GM21723 (cell line): ENCODE measurements around the gene FRMPD2.
"Not testable (repeated sequence)": the region's sequence is repeated elsewhere in the genome, so short reads cannot be mapped to it uniquely, and the experiment has no call there.

Source experiments
- ATAC-seq: cut with Tn5 transposase; IDR thresholded peaks from one replicate; pipeline ENCODE4 v1.9.1; 2021; ENCODE audit warnings: mild to moderate bottlenecking, moderate library complexity; ENCODE audit not compliant: unreplicated experiment

The FRMPD2 gene

GRCh38 chr10:48233559-48234005 lies 40.9 kb downstream of the FRMPD2 start:
- no peak for ATAC-seq

GRCh38 chr10:48232717-48233447 lies 41.6 kb downstream of the FRMPD2 start:
- no peak for ATAC-seq

- peak; percentile 86 for ATAC-seq
Measured at GRCh38 chr10:48231699-48232315, 42.7 kb downstream of the FRMPD2 start.

GRCh38 chr10:48231178-48231577 lies 43.3 kb downstream of the FRMPD2 start:
- ATAC-seq: peak; percentile 63

- ATAC-seq: no peak
Measured at GRCh38 chr10:48227213-48227612, 47.3 kb downstream of the FRMPD2 start.

GRCh38 chr10:48224979-48225560 lies 49.4 kb downstream of the FRMPD2 start:
- no peak for ATAC-seq

GRCh38 chr10:48224296-48224695 lies 50.2 kb downstream of the FRMPD2 start:
- no peak for ATAC-seq

GRCh38 chr10:48221814-48222213 lies 52.7 kb downstream of the FRMPD2 start:
- ATAC-seq: no peak

- not testable (repeated sequence) for ATAC-seq
Measured at GRCh38 chr10:48221031-48221430, 53.5 kb downstream of the FRMPD2 start.

- ATAC-seq: no peak
Measured at GRCh38 chr10:48219194-48219593, 55.3 kb downstream of the FRMPD2 start.

GRCh38 chr10:48216744-48217143 lies 57.8 kb downstream of the FRMPD2 start:
- no peak for ATAC-seq

- ATAC-seq: no peak
Measured at GRCh38 chr10:48216204-48216505, 58.3 kb downstream of the FRMPD2 start.

GRCh38 chr10:48215486-48216203 lies 58.9 kb downstream of the FRMPD2 start:
- peak; percentile 60 for ATAC-seq

- ATAC-seq: no peak
Measured at GRCh38 chr10:48214716-48215485, 59.6 kb downstream of the FRMPD2 start.

GRCh38 chr10:48213047-48213446 lies 61.4 kb downstream of the FRMPD2 start:
- no peak for ATAC-seq

GRCh38 chr10:48211777-48212176 lies 62.7 kb downstream of the FRMPD2 start:
- no peak for ATAC-seq

GRCh38 chr10:48210966-48211365 lies 63.5 kb downstream of the FRMPD2 start:
- no peak for ATAC-seq

- ATAC-seq: no peak
Measured at GRCh38 chr10:48210391-48210790, 64.1 kb downstream of the FRMPD2 start.

GRCh38 chr10:48209241-48209640 lies 65.3 kb downstream of the FRMPD2 start:
- ATAC-seq: no peak

GRCh38 chr10:48207853-48208252 lies 66.6 kb downstream of the FRMPD2 start:
- no peak for ATAC-seq
